GM18870 (cell line): Measurements from ENCODE around the gene POU3F1.

Source experiments
- ATAC-seq: cut with Tn5 transposase; IDR thresholded peaks from one replicate; pipeline ENCODE4 v1.9.1; 2021; ENCODE audit warnings: moderate library complexity; ENCODE audit not compliant: unreplicated experiment

POU3F1 gene

DNA sequence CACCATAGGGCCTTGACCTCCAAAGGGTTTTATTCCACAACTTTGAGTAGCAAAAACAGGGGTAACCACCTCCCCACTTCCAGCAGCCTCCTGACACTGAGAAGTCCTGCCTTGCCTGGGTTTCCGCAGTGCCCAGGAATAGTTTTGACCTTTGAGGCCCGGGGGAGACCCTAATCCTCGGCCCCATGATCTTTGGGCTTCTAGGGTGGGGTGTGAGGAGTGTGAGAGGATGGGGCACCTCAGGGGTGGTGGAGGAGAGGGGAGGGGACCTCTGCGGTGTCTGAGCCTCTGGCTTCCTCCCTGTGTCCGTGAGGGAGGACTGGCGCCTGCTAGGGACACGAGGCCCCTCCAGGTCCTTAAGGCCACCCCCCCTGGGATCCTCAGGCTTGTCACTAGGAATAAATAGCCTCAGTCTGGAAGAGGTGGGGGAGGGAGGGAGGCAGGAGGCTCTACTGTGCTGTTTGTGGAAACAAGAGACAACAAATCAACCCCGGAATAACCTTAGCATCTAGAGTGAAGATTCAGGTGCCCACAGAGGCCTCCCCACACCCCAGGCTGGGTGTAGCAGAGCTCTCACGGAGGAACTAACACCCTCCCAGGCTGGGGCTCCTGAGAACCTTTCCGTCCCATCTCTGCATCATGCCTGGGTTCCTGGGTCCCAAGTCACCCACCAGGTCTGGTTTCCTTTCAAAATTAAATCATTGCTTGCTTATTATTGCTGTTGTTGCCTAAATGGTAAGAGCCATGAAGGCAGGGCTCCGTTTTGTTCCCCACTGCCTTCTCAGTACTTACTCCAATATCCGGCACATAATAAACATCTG, 40.4 kb downstream of the POU3F1 start:
- ATAC-seq, result no peak

DNA sequence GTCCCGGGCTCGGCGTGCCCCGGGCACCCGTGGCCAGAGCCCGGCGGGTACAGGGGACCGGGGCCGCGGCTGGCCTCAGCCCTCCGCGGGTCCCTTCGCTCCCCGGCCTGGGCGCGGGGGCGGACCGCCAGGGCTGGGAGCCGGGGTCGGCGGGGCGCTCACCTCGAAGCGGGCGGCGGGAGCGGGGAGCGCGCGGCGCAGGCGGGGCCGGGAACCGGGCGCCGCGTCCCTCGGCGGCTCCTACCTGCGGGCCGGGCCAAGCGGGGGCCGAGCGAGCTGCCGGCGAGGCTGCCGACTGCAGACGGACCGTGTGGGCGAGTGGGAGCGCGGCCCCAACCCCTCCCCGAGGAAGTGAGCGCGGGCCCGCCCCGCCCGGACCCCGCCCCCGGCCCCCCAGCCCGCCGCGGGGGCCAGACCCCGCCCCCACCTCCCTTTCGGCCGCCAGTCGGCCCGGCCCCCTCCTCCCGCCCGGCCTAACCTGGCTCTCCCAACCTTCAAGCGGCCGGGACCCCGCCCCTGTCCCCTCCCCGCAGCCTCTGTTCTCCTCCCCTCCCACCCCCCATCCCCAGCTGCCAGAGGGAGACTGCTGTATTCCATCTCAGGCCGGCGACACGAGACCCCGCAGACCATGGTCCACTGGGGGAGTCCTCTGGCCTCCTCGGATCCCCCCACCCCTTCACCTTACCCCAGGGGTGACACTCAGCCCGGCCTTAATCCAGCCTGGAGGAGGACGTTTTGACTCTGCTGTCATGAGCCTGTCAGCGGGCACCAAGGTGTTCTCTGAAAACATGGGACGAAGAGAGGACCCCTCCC, 41.2 kb downstream of the POU3F1 start, which contains the start of gene FHL3:
Gene FHL3 (minus strand): TSS at position 320 of the 813 bp plus-strand sequence. CDS start 6,102 bp downstream, outside the sequence.
- ATAC-seq, result no peak

DNA sequence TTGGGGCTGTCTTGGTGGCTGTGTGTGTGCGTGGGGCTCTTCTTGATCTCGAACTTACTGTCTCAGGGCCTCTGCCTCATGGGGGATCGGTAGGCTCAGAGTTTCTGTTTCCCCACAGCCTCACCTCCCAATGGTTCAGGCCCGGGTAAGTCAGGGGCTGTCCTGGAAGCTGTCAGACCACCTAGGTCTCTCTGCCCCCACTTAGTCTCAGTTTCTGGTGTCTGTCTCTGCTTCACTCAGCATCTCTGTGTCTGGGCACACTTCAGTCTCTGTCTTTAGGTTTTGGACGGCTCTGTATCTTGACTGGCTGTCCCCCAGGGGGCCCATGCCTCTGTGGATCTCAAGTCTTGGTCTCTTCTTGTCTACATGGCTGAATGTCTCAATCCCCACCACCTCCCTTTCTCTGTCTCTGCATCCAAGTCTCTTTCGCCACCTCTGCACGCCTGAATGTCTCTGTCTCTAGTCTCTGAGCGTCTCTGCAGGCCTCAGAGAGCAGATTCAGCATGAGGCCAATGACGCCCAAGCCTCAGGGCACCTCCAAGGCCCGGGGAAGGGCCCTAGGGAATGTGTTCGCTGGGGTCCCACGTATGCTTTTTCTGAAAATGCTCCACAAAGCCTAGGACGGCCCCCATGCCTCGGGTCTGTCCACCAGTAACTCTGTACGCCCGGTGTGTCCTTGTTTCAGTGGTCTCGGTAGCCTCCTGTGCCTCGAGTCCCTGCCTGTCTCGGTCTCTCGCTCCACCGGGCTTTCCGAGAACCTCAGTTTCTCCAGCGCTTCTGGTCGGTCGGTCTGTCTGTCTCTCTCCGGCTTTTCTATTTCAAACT, 42.1 kb downstream of the POU3F1 start:
- ATAC-seq, result no peak

DNA sequence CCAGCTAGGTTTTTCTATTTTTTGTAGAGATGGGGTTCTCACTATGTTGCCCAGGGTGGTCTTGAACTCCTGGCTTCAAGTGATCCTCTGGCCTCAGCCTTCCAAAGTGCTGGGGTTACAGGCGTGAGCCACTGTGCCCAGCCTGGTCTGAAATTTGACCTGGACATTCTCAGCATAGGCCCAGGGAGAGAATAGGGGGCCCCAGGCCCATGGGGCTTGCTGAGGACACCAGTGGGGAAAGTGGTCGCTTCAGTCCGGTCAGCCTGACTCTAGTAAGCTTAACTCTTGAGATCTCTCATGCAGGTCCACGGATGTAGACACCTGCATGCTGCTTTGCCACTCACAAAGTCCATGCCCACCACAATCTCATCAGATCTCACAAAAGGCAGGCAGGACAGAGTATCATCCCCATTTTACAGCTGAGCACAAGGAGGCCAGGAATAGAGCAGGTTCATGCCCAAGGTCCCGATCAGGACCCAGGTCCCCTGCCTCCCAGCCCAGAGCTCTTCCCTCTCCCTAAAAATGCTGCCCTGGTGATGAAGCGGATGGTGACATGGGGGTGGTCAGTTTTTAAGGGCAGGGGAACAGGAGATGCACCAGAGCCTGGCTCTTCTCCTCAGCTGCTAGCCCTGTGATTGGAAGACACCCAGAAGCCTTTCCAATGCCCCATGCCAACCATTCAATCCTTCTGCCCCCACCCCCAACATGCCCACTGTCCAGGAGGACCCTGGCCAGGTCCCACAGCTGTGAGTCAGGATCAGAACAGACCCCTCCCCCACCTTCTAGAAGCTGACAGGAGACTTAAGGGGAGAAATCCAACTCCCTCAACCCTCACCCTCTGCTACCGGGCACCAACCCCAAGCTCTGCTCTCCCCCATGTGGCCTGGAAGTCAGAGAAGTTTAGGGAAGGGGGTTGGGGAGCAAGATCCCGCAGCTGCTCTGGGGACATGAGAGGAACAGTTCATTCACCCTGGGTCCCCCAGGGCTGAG, 43.0 kb downstream of the POU3F1 start:
- ATAC-seq, result no peak

DNA sequence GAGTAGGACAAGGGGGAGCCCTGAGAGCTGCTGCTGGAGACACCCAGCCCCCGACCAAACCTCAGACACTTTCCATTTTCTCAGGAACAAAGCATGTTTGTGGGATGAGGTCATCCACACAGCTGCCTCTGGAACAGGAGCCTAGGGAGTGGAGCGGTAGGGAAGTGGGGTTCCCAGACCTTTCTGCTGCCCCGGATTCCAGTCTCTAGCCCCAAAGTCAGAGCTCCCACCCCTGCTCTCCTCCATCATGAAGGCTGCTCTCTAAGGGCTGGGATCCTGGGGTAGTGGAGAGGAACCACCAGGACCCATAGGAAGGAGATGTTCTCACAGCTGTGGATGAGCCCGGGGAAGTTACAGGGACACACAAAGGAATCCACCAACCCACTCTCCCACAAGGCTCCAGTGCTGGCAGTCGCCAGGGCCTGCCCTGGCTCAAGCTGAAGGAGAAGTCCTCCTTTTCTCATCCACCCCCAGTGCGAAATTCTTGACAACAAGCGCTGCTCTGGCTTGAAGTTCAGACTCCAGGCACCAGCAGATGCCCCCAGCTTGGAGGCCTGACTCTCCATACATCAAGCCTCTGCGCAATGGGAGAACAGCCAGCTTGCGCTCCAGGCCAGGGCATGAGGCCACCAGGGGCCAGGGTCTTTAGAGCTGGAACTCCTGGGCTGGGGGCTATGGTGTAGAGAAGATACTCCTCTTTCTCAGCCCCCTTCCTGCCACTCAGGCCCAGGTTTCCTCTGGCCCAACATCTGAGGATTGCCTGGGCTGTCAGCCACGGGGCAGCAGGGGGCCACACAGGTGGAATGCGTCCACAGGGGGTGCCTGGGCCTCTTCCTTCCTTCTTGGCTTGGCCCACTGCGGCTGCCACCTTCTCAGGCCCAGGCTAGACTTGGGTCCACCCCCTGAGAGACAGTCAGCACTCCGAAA, 45.8 kb downstream of the POU3F1 start:
- ATAC-seq, result no peak

DNA sequence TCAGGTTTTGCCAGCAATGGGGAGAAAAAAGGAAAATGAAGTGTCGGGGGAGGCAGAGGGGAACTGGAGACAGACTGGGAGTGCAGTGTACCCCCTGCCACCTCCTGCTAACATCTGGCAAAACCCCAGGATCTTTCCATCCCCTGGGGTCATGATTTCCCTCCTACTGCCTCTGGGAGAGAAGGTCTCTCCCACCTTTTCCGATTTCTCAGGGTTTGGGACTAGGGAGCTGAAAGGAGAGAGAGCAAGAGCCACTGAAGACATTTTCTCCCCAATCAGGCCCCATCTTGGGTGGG, 46.4 kb downstream of the POU3F1 start:
- ATAC-seq, result no peak

DNA sequence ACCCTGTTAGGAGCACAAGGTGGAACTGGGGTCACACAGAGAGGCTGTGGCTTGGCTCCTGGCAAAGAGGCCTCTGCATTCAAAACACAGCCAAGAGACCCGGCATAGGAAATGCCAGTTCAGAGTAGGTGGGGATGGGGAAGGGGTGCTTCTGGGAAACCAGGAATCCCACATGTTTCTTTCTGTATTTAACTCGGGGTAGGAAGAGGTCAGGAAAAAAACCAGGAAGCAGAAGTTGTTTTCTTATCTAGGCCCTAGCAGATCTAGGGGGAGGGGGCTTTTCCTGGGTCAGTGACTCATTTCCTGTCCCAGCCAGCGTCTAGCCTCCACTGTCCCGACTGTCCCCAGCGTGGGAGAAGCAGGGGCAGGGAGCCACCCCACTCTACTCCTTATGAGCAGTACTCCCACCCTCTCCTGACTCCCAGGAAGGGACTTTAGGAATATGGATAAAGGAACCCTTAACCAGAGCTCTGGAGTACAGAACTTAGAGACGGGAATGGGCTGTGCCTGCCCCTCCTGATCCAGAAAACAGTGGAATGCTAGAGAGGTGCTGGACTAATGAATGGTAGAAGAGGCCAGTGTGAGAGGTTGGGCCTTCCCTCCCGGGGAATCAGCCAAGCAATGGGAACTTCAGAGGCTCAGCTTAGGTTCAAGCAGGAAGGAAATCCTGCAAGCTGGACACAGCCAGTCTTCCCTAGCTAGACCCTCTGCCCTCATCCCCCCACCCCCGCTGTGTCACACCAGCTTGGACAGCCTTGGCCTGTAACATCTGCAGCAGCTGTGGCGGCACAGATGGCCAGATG, 47.0 kb downstream of the POU3F1 start:
- no peak for ATAC-seq

DNA sequence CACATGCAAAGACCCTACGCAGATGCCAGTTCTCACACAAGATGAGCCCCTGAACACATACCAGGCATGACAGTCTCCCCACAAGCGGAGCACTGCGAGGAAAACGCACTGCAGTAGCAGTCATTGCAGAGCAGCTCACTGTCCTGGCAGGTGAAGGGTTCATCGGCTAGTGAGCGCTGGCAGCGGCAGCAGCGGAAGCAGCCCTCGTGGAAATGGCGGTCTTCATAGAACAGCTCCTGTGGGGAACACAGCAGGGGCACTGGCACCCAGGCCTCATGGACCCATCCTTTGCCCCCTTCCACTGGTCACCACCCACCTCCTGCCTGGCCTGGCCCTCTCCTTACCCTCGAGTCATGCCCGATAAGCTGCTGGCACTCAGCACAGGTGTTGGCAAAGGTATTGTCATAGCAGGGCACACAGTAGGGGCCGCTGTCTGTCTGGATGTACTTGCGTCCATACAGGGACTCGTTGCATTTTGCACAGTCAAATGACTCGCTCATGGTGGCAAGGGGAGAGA, 47.6 kb downstream of the POU3F1 start:
- no peak for ATAC-seq

DNA sequence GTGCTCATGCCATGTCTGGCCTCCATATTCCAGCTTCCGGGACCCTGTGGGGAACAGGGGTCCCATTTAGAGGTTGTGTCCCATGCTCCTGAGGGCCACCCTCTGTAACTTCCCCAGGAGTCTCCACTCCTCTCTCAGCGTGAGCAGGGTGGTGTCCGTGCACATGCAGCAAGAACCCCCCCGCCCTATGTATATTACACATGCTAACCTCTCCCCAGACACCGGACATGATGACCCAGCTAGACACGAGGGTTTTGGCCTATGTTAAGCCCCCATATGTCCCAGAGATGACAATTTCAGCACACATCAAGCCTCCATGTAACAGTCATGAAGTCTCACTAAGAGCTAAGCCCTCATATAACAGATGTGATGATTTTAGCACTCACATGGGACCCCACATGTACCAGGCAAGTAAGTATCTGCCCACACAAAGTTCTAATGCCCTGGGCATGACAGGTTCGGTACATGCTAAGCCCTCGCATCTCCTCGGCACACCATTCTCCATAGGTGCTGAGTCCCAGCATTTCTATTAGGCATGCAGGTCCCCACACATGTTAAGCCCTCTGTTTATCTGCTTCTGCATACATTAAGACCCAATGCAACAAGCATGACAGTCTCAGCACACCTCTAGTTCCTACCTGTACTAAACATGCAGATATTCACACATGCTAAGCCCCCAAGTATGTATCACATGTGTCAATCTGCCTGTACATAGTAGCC, 48.3 kb downstream of the POU3F1 start:
- no peak for ATAC-seq

DNA sequence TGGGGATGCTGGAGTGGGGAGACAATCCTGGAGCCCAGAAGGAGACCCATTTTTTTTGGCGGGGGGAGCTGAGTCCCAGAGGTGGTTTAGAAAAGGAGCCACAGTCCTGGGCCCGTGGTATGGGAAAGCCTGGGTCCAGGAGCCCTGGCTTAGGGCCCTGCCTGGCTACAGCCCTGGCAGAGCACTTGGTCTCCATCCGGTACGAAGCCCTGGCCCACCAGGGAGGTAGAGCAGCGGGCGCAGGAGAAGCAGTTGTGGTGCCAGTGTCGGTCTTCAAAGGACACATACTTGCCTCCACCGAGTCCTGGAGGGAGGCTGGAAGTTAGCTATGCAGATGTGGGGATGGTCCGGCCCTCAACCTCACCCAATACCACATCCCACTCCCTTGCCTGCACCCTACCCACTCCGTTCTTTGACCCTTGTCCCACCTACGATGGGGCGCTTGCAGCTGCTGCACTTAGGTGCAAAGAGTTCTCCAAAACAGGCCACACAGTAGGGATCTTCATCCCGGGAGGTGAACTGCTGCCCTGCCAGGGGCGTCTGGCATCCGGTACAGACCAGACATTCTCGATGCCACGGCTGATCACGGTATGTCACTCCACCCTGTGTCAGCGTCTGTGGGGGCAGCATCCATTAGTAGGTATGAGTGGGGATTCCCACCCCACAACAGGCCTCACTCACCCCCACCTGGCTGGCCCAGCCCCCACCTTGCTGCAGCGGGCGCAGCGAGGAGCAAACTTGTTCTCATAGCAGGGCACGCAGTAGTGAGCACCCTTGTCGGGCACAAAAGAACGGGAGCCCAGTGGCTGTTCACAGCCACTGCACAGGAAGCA, 49.1 kb downstream of the POU3F1 start:
- ATAC-seq, result no peak

DNA sequence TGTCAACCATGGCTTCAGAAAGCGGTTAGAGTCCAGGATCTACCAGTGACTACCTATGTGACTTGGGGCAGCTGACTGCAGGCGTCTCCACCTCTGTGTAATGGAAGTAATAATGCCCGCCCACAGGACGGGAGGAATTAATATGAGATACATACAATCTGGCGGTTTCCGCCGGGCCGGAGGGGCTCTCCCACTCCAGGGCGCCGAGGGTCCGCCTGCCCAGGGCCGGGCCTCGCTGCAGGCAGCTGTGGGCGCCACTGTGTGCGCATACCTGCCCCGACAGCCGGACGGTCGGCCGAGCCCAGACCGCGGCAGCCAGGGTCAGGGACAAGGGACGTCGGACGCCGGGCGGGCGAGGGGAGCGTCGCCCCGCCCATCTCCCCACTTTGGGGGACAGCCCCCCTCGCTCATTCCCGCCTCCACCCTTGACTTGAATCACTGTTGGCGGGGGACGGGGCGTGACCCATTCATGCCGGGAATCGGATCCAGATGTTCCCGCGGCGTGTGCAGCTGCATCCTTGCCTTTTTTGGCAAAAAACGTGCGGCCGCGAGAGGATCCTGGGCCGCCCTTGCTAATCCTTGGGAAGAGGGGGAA, 50.7 kb downstream of the POU3F1 start:
- no peak for ATAC-seq

DNA sequence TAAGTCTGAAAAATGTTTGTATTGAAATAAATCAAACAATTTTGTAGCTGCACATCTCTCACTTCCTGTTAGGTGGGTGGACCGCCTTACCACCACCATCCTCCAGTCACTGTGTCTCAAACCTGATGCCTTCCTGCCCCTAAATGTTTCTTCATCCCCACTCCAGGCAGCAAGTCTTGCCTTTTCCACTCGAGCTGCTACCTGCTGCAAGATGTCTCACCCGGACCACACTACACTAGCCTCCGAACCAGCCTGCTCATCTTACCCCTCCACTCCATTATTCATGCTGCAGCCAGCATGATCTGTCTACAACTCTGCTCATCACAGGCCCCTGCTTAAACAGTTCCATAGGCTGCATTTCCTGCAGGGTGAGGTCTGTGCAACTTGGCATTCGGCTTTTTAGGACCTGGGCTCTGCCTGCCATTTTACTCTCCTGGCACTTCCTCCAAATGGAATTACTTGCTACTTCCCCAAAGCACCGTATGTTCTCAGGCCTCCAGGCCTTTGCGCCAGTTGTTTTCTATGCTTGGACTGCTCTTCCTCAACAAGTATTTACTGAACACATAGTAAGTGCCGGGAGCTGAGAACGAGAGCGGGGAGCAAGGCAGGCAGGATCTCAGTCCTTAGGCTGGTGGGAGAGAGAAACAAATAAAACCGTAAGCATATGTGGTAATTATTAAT, 51.6 kb downstream of the POU3F1 start:
- no peak for ATAC-seq
